ENCODE results near the gene ABCE1. TPM values are rescaled to one million over a fixed set of nuclear protein-coding genes. Genes with fewer than 3 reads are reported as not detected.
A peak's percentile ranks its signal among the peaks of the same experiment; 100 is the strongest.

Gene ABCE1
- total RNA-seq, 1 donor from 2014 or later, result 81.1 TPM

DNA sequence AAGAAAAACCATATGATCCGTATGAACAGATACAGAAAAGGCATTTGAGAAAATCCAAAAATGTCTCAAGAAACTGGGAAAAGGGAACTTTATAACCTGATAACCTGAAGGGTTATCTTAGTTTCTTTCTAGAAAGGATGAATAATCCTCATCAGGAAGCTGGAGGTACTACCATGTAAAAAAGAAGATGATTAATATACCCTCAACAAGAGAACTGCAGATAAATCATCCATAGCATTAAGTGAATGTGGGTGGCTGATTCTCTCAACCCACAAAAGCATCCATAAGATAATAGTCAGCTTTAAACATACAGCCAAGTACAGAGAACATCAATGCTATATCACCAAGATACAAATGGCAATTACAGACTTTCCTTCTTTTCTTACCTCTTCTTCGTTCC is 26.6 kb upstream of the ABCE1 start:
- no peak overlapping the region for H3K9ac ChIP-seq (ENCODE audit: low read length)
- no peaks in the 10 kb centered on the region for H4K20me1 ChIP-seq (ENCODE audit: insufficient read depth, low read length)
- H3K27ac Mint-ChIP-seq (ENCODE audit: unreplicated experiment), result no peak overlapping the region
- no peak overlapping the region for H3K4me3 ChIP-seq (ENCODE audit: insufficient read depth, low read depth, low read length)
- no peak overlapping the region for H2AFZ ChIP-seq (ENCODE audit: low read depth, low read length)
- peak overlapping the region; percentile 6 for H3K4me2 ChIP-seq (ENCODE audit: low read length)
- H3K9me3 Mint-ChIP-seq (ENCODE audit: unreplicated experiment), result peaks cover 1% of the 10 kb centered on the region
- no peaks in the 10 kb centered on the region for H3K27me3 Mint-ChIP-seq (ENCODE audit: low read depth, unreplicated experiment)
- peaks cover 19% of the 10 kb centered on the region for H3K79me2 ChIP-seq (ENCODE audit: insufficient read depth, low read length)
- no peak overlapping the region for H3K27ac ChIP-seq (ENCODE audit: low read depth, low read length)
- TF ChIP-seq EZH2 (IDR thresholded peaks at IDR 0.05; ENCODE audit: insufficient read depth, low read length), result no peak
- TF ChIP-seq, protein P1, sequence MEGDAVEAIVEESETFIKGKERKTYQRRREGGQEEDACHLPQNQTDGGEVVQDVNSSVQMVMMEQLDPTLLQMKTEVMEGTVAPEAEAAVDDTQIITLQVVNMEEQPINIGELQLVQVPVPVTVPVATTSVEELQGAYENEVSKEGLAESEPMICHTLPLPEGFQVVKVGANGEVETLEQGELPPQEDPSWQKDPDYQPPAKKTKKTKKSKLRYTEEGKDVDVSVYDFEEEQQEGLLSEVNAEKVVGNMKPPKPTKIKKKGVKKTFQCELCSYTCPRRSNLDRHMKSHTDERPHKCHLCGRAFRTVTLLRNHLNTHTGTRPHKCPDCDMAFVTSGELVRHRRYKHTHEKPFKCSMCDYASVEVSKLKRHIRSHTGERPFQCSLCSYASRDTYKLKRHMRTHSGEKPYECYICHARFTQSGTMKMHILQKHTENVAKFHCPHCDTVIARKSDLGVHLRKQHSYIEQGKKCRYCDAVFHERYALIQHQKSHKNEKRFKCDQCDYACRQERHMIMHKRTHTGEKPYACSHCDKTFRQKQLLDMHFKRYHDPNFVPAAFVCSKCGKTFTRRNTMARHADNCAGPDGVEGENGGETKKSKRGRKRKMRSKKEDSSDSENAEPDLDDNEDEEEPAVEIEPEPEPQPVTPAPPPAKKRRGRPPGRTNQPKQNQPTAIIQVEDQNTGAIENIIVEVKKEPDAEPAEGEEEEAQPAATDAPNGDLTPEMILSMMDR (IDR thresholded peaks at IDR 0.05; ENCODE audit: insufficient read depth, low read depth, low read length), result no peak
- no peaks in the 10 kb centered on the region for H3K27me3 ChIP-seq (ENCODE audit: insufficient read depth, low read length)
- DNase-seq (ENCODE audit: low read depth), result no peak
- H3K36me3 ChIP-seq (ENCODE audit: insufficient read depth, low read length), result no peaks in the 10 kb centered on the region
- peaks cover 7% of the 10 kb centered on the region for H3K4me1 ChIP-seq (ENCODE audit: insufficient read depth, low read length)
- H3K9me3 ChIP-seq (ENCODE audit: insufficient read depth, low read depth, low read length), result no peaks in the 10 kb centered on the region
- FAIRE-seq, result no peak
- no peak overlapping the region for H3K4me3 Mint-ChIP-seq (ENCODE audit: unreplicated experiment)
- peaks cover 20% of the 10 kb centered on the region for H3K4me1 Mint-ChIP-seq (ENCODE audit: low read depth, unreplicated experiment)
- peaks cover 11% of the 10 kb centered on the region for H3K36me3 Mint-ChIP-seq (ENCODE audit: low read depth, unreplicated experiment)

DNA sequence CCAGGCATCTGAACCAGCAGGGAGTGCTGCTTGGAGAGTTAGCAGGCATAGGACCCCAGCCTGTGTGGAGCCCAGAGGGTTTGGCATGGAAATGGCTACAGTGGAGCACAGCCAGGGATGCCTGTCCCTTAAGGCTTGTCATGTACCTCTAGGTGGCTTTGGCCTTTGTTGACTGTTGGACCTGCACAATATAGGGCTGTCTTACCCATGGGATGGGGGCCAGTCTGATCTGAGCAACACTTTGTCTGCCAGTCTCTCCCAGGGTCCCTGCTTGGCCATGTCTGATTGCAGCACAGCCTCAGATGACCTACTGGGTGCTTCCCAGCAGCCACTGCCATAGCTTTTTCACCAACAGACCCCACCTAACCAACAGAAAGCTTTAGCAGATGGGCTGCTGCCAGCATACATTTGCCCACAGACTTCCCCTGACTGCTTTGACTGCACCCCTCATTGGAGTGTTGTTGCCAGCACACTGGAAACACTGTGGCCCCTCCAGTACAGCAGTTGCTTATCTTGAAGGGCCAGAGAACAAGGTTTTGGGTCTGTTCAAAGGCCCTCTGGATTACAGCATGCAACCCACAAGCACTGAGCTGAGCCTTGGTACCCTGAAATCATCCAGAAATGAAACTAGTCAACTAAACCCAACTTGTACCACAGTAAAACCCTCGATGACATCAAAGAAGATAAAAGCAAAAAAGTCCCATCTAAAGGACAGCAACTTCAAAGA is 22.2 kb upstream of the ABCE1 start:
- H3K9ac ChIP-seq (ENCODE audit: low read length), result no peak overlapping the region
- H3K36me3 Mint-ChIP-seq (ENCODE audit: low read depth, unreplicated experiment), result peaks cover 21% of the 10 kb centered on the region
- peaks cover 3% of the 10 kb centered on the region for H3K9me3 Mint-ChIP-seq (ENCODE audit: unreplicated experiment)
- no peaks in the 10 kb centered on the region for H3K27me3 Mint-ChIP-seq (ENCODE audit: low read depth, unreplicated experiment)
- H3K4me3 Mint-ChIP-seq (ENCODE audit: unreplicated experiment), result no peak overlapping the region
- DNase-seq (ENCODE audit: low read depth) (no peak), FAIRE-seq (no peak)
- peaks cover 30% of the 10 kb centered on the region for H3K79me2 ChIP-seq (ENCODE audit: insufficient read depth, low read length)
- H2AFZ ChIP-seq (ENCODE audit: low read depth, low read length), result no peak overlapping the region
- peaks cover 4% of the 10 kb centered on the region for H4K20me1 ChIP-seq (ENCODE audit: insufficient read depth, low read length)
- H3K4me3 ChIP-seq (ENCODE audit: insufficient read depth, low read depth, low read length), result no peak overlapping the region
- TF ChIP-seq, protein P1 (IDR thresholded peaks at IDR 0.05; ENCODE audit: insufficient read depth, low read depth, low read length), result no peak
- TF ChIP-seq EZH2 (IDR thresholded peaks at IDR 0.05; ENCODE audit: insufficient read depth, low read length), result no peak
- no peak overlapping the region for H3K4me2 ChIP-seq (ENCODE audit: low read length)
- H3K9me3 ChIP-seq (ENCODE audit: insufficient read depth, low read depth, low read length), result no peaks in the 10 kb centered on the region
- no peak overlapping the region for H3K27ac Mint-ChIP-seq (ENCODE audit: unreplicated experiment)
- H3K27ac ChIP-seq (ENCODE audit: low read depth, low read length), result no peak overlapping the region
- no peaks in the 10 kb centered on the region for H3K4me1 ChIP-seq (ENCODE audit: insufficient read depth, low read length)
- no peaks in the 10 kb centered on the region for H3K27me3 ChIP-seq (ENCODE audit: insufficient read depth, low read length)
- H3K4me1 Mint-ChIP-seq (ENCODE audit: low read depth, unreplicated experiment), result peaks cover 10% of the 10 kb centered on the region
- peaks cover 10% of the 10 kb centered on the region for H3K36me3 ChIP-seq (ENCODE audit: insufficient read depth, low read length)

DNA sequence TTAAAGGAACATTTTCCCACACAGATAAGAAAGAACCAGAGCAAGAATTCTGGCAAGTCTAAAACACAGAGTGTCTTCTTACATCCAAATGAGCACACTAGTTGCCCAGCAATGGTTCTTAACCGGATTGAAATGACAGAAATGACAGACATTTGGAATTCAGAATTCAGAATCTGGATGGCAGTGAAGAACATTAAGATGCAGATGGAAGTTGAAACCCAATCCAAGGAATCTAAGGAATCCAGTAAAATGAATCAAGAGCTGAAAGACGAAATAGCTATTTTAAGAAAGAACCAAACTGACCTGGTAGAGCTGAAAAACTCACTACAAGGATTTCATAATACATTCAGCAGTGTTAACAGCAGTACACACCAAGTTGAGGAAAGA is 21.6 kb upstream of the ABCE1 start:
- no peak overlapping the region for H3K27ac Mint-ChIP-seq (ENCODE audit: unreplicated experiment)
- FAIRE-seq, result peak; percentile 47
- peaks cover 21% of the 10 kb centered on the region for H3K36me3 Mint-ChIP-seq (ENCODE audit: low read depth, unreplicated experiment)

More for the DNA sequence above, 21.6 kb upstream of the ABCE1 start:
- Histone ChIP-seq H3K4me3 (ENCODE audit: insufficient read depth, low read depth, low read length) (no peak overlapping the region), H3K9me3 (ENCODE audit: insufficient read depth, low read depth, low read length) (no peaks in the 10 kb centered on the region), H2AFZ (ENCODE audit: low read depth, low read length) (no peak overlapping the region), H3K27me3 (ENCODE audit: insufficient read depth, low read length) (no peaks in the 10 kb centered on the region), H3K4me1 (ENCODE audit: insufficient read depth, low read length) (no peaks in the 10 kb centered on the region), H3K4me2 (ENCODE audit: low read length) (no peak overlapping the region), H3K79me2 (ENCODE audit: insufficient read depth, low read length) (peaks cover 30% of the 10 kb centered on the region), H3K9ac (ENCODE audit: low read length) (no peak overlapping the region), H3K36me3 (ENCODE audit: insufficient read depth, low read length) (peaks cover 10% of the 10 kb centered on the region), H4K20me1 (ENCODE audit: insufficient read depth, low read length) (peaks cover 4% of the 10 kb centered on the region), H3K27ac (ENCODE audit: low read depth, low read length) (no peak overlapping the region)
- no peaks in the 10 kb centered on the region for H3K27me3 Mint-ChIP-seq (ENCODE audit: low read depth, unreplicated experiment)
- DNase-seq (ENCODE audit: low read depth), result peak; percentile 38
- H3K9me3 Mint-ChIP-seq (ENCODE audit: unreplicated experiment), result peaks cover 3% of the 10 kb centered on the region
- TF ChIP-seq EZH2 (IDR thresholded peaks at IDR 0.05; ENCODE audit: insufficient read depth, low read length), result no peak
- TF ChIP-seq, protein P1 (IDR thresholded peaks at IDR 0.05; ENCODE audit: insufficient read depth, low read depth, low read length), result no peak
- H3K4me1 Mint-ChIP-seq (ENCODE audit: low read depth, unreplicated experiment), result peaks cover 9% of the 10 kb centered on the region
- no peak overlapping the region for H3K4me3 Mint-ChIP-seq (ENCODE audit: unreplicated experiment)
